Activated T-cell treated with anti-CD3 and anti-CD28 coated beads, Interleukin-2, amount 50 U/mL, for 4 hours (primary cell): ENCODE measurements around the gene FBXL14. TPM values are rescaled to one million over a fixed set of nuclear protein-coding genes. Genes with fewer than 3 reads are reported as not detected.
"Not testable (repeated sequence)": the region's sequence is repeated elsewhere in the genome, so short reads cannot be mapped to it uniquely, and the experiment has no call there.

Experiments
- ATAC-seq, 2 donors: fragments of 200-7000 bp; cut with Tn5 transposase; one replicate each; pipeline ENCODE4 v1.10.0; 2021
- DNase-seq: peaks from one replicate; pipeline ENCODE4 v3.0.0-alpha.2; 2020
- H3K27me3 Mint-ChIP-seq: one replicate; pipeline ENCODE4 v1.8.0; 2021; ENCODE audit warnings: low read depth, mixed read lengths
- H3K36me3 Mint-ChIP-seq: one replicate; pipeline ENCODE4 v1.8.0; 2022; ENCODE audit warnings: mixed read lengths; ENCODE audit not compliant: insufficient read depth
- H3K4me1 Mint-ChIP-seq: one replicate; pipeline ENCODE4 v1.8.0; 2021; ENCODE audit warnings: low read depth, mixed read lengths
- H3K4me3 Mint-ChIP-seq: one replicate; pipeline ENCODE4 v1.8.0; 2021; ENCODE audit warnings: mild to moderate bottlenecking, moderate library complexity, mixed read lengths
- H3K9me3 Mint-ChIP-seq: one replicate; pipeline ENCODE4 v1.8.0; 2021; ENCODE audit warnings: mixed read lengths
- total RNA-seq, 3 donors: library from RNA; stranded (reverse); gene quantifications; one replicate each; pipeline ENCODE4 v1.2.1, GENCODE V29; 2021

Gene FBXL14
- total RNA-seq, 3 donors from 2014 or later, result 22.8 to 25.2 (median 23.7) TPM

- DNase-seq (no peak), ATAC-seq (no peak)
- no peaks in the 10 kb centered on the region for H3K36me3 Mint-ChIP-seq
- peaks cover 16% of the 10 kb centered on the region for H3K4me1 Mint-ChIP-seq
- peaks cover 1% of the 10 kb centered on the region for H3K27me3 Mint-ChIP-seq
- H3K9me3 Mint-ChIP-seq, result no peaks in the 10 kb centered on the region
- no peak overlapping the region for H3K4me3 Mint-ChIP-seq
Measured at GRCh38 chr12:1608713-1609119, 14.3 kb upstream of the FBXL14 start.

- DNase-seq, result no peak
- ATAC-seq, result no peak
- no peak overlapping the region for H3K4me3 Mint-ChIP-seq
- H3K4me1 Mint-ChIP-seq, result peaks cover 18% of the 10 kb centered on the region
- peaks cover 1% of the 10 kb centered on the region for H3K27me3 Mint-ChIP-seq
- H3K36me3 Mint-ChIP-seq, result no peaks in the 10 kb centered on the region
- no peaks in the 10 kb centered on the region for H3K9me3 Mint-ChIP-seq
Measured at GRCh38 chr12:1607940-1608712, 13.7 kb upstream of the FBXL14 start.

DNA sequence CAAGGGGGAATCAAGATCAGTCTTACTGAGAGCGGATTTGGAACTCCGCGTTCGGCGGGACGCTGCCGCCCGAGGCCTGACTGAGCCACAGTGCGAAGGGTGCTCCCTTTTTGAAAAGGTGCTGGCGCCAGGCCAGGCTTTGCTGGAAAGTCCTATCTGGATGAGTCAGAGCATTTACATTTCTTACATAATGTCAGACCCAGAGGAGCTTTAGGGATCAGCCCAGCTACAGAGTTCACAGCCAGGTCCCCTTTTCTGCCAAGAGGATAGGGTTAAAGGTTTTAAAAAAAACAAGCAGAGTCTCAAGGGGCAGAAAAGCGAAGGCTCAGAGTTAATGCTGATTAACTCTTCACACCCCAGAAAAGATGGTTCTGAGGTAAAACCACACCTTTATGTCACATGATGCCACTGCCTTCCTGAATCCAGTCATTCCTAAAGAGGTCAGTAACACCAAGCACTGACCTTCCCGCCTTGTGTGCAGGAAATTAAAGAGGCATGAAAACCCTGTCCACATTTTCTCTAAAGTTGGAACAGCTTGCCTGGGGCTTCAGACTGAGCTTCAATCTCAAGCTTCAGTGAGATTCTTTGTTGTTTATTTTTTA is 11.7 kb upstream of the FBXL14 start:
- peak; percentile 75 for DNase-seq
- Mint-ChIP-seq H3K9me3 (no peaks in the 10 kb centered on the region), H3K27me3 (peaks cover 1% of the 10 kb centered on the region), H3K4me1 (peaks cover 33% of the 10 kb centered on the region), H3K4me3 (peak overlapping the region; percentile 76), H3K36me3 (no peaks in the 10 kb centered on the region)
- ATAC-seq, result peak; percentile 51 to 63

DNA sequence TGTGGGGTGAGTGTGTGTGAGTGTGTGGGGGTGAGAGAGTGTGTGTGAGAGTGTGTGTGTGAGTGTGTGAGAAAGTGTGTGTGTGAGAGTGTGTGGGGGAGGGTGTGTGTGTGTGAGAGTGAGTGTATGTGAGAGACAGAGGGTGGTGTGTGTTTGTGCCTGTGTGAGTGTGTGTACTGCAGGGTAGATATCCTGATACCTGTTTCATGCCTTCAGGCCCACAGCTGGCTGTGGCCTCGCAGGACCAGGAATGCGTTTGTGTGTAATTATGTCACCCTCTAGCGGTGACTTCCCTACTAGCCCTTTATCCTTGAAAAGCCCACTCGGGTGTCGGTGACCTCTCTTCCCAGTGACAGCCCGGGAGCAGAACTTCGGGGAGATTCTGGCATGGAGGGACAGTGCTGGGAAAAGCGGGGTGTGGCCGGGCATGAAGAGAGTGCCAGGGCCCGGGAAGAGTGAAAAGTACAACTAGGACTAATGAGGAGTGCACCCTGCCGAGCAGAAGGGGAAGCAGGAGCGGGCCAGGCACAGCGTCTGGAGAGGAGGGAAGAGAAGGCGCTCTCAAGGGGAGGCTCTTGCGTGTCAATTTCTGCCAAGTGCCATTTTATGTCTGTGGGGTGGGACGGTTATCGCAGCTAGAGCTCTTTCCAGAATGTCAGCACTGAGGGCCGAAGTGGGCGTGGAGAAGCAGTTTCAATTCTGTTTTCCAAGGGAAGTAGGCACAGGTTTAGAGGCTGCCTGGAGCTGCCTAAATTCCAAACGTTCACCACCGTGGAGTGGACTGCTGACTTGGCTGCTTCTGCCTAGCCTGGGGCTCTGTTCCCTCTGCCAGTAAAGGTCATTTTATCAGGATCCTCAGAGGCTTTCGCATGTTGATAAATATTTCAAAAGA is 11.0 kb upstream of the FBXL14 start:
- DNase-seq (peak; percentile 47), ATAC-seq (peak; percentile 59 to 60)
- Mint-ChIP-seq H3K4me3 (peak overlapping the region; percentile 76), H3K4me1 (peaks cover 35% of the 10 kb centered on the region), H3K36me3 (no peaks in the 10 kb centered on the region), H3K9me3 (no peaks in the 10 kb centered on the region), H3K27me3 (no peaks in the 10 kb centered on the region)

- H3K9me3 Mint-ChIP-seq, result no peaks in the 10 kb centered on the region
- ATAC-seq (no peak), DNase-seq (no peak)
- H3K27me3 Mint-ChIP-seq, result no peaks in the 10 kb centered on the region
- H3K4me3 Mint-ChIP-seq, result no peak overlapping the region
- H3K4me1 Mint-ChIP-seq, result peaks cover 35% of the 10 kb centered on the region
- H3K36me3 Mint-ChIP-seq, result no peaks in the 10 kb centered on the region
Measured at GRCh38 chr12:1604464-1604863, 10.1 kb upstream of the FBXL14 start.

DNA sequence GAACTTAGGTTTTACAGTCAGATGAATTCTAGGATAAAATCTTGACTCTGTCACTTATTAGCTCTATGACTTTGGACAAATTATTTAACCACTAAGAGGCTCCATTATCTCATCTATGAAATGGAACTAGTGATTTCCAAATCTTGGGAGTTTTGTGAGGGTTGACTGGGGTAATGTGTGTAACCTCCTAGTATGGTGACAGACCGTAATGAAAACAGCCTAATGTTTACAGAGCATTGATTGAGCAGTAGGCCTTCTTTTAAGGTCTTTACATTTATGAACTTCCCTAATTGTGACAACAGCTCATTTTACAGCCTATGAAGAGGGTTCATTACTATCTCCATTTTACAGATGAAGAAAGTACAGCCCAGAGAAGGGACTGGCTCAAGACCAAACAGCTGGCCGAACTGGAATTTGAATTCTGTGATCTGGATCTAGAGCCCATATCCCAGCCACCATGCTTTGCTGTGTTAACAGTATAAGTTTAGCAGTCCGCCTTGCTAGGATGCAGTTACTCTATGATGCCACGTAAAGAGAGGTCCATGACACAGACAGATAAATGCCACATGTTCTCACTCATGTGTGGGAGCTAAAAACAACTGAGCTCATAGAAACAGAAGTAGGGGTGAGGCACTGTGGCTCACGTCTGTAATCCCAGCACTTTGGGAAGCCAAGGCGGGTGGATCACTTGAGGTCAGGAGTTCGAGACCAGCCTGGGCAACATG is 9.1 kb upstream of the FBXL14 start:
- Mint-ChIP-seq H3K27me3 (no peaks in the 10 kb centered on the region), H3K4me3 (no peak overlapping the region), H3K36me3 (no peaks in the 10 kb centered on the region), H3K9me3 (no peaks in the 10 kb centered on the region), H3K4me1 (peaks cover 35% of the 10 kb centered on the region)
- no peak for ATAC-seq
- DNase-seq, result no peak

GRCh38 chr12:1602706-1603105 is 8.3 kb upstream of the FBXL14 start:
- H3K4me1 Mint-ChIP-seq, result peaks cover 35% of the 10 kb centered on the region
- not testable (repeated sequence) for H3K36me3 Mint-ChIP-seq, ATAC-seq, H3K4me3 Mint-ChIP-seq, H3K27me3 Mint-ChIP-seq, DNase-seq, H3K9me3 Mint-ChIP-seq

- ATAC-seq (no peak), DNase-seq (no peak)
- H3K36me3 Mint-ChIP-seq, result no peaks in the 10 kb centered on the region
- no peak overlapping the region for H3K4me3 Mint-ChIP-seq
- H3K9me3 Mint-ChIP-seq, result no peaks in the 10 kb centered on the region
- peaks cover 37% of the 10 kb centered on the region for H3K4me1 Mint-ChIP-seq
- H3K27me3 Mint-ChIP-seq, result no peaks in the 10 kb centered on the region
Measured at GRCh38 chr12:1598757-1599156, 4.4 kb upstream of the FBXL14 start.

DNA sequence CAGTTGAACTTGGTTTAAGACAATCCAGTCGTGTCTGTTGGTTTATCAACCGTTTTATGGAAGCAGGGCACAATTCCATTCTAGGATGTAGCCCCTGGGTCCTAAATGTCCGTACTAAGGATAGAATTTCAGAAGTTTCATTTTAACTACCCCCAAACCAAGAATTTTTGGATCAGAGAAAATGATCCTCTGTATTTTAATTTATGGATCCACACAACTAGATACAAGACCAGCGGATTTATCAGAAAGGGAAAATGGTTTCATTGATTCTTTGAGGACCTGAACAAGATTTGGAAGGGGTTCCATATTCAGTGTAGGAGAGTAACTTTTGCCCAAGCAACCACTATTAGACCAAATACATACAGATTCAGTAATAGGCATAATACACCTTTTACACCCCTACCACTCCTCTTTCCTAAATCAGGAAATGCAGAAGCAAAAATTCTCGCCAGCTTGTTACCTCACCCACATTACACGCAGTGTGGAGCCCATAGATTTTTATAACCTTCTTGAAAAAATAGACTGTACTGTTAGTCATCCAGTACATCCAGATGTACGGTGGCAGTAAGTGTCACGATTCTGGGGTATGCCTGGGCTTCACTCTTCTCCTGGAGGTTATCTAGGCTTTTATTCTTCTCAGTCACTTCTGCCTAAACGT is 1.4 kb upstream of the FBXL14 start:
- H3K4me1 Mint-ChIP-seq, result peaks cover 41% of the 10 kb centered on the region
- peaks cover 2% of the 10 kb centered on the region for H3K36me3 Mint-ChIP-seq
- ATAC-seq (no peak), DNase-seq (no peak)
- H3K27me3 Mint-ChIP-seq, result no peaks in the 10 kb centered on the region
- H3K9me3 Mint-ChIP-seq, result no peaks in the 10 kb centered on the region
- H3K4me3 Mint-ChIP-seq, result peak overlapping the region; percentile 89

GRCh38 chr12:1595026-1595561 is 713 bp upstream of the FBXL14 start:
- Mint-ChIP-seq H3K27me3 (no peaks in the 10 kb centered on the region), H3K9me3 (no peaks in the 10 kb centered on the region), H3K36me3 (peaks cover 6% of the 10 kb centered on the region), H3K4me3 (peak overlapping the region; percentile 89), H3K4me1 (peaks cover 46% of the 10 kb centered on the region)
- no peak for DNase-seq
- no peak for ATAC-seq

DNA sequence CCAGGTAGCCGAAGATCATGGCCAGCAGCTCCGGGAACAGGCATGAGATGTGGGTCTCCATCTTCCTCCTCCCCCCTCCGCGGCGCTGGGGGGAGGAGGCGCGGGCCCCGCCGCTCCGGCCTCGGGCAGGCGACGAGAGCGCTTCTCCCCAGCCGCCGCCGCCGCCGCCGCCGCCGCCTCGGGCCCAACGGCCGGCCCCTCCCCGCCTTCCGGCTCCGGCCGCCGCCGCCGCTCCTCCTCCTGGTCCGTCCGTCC is 448 bp downstream of the FBXL14 start:
- peaks cover 56% of the 10 kb centered on the region for H3K4me1 Mint-ChIP-seq
- DNase-seq (no peak), ATAC-seq (no peak)
- no peaks in the 10 kb centered on the region for H3K9me3 Mint-ChIP-seq
- H3K4me3 Mint-ChIP-seq, result peak overlapping the region; percentile 95
- peaks cover 6% of the 10 kb centered on the region for H3K36me3 Mint-ChIP-seq
- no peaks in the 10 kb centered on the region for H3K27me3 Mint-ChIP-seq

GRCh38 chr12:1593174-1594005 is 991 bp downstream of the FBXL14 start:
- H3K27me3 Mint-ChIP-seq, result no peaks in the 10 kb centered on the region
- DNase-seq (peak; percentile 39), ATAC-seq (peak; percentile 9 to 31)
- H3K4me3 Mint-ChIP-seq, result peak overlapping the region; percentile 95
- H3K4me1 Mint-ChIP-seq, result peaks cover 61% of the 10 kb centered on the region
- H3K9me3 Mint-ChIP-seq, result no peaks in the 10 kb centered on the region
- H3K36me3 Mint-ChIP-seq, result peaks cover 11% of the 10 kb centered on the region
